Motor neuron (in vitro differentiated cells): ENCODE measurements around the gene RNF7. TPM values are rescaled to one million over a fixed set of nuclear protein-coding genes. Genes with fewer than 3 reads are reported as not detected.
"Not testable (repeated sequence)": the region's sequence is repeated elsewhere in the genome, so short reads cannot be mapped to it uniquely, and the experiment has no call there.

Source experiments
- ATAC-seq, 8 experiments: fragments of 200-7000 bp; cut with Tn5 transposase; replicated peaks in 6 of 8; 2 replicates each; pipeline ENCODE4 v1.8.0; 2021; ENCODE audit warnings: mild to moderate bottlenecking in 8 of 8, moderate library complexity in 8 of 8
- H3K27ac ChIP-seq, 2 donors: fragments of 250-450 bp; sonication (Bioruptor Pico); 2 replicates each; pipeline ENCODE4 v1.9.0; 2021; ENCODE audit warnings: antibody characterized with exemption in 2 of 2, mild to moderate bottlenecking in 2 of 2, moderate library complexity in 1 of 2
- H3K4me1 ChIP-seq, 2 donors: fragments of 250-450 bp; sonication (Bioruptor Pico); replicated peaks in 1 of 2; 2 replicates each; pipeline ENCODE4 v1.6.1; 2021; ENCODE audit warnings: antibody characterized with exemption in 2 of 2, mild to moderate bottlenecking in 2 of 2, moderate library complexity in 1 of 2
- H3K4me3 ChIP-seq, 5 donors: fragments of 250-450 bp; sonication (Bioruptor Pico); 2 replicates each; pipeline ENCODE4 v1.9.0; 2021; ENCODE audit warnings: antibody characterized with exemption in 5 of 5, mild to moderate bottlenecking in 5 of 5, moderate library complexity in 4 of 5
- WGBS, 10 experiments: fragments of 450-650 bp; shearing (Covaris generic); methylation state at CpG; one replicate each; pipeline ENCODE4 v1.0.0; 2022; 5-methylcytosine and 5-hydroxymethylcytosine counted together
- in situ Hi-C, 9 experiments: fragments of 400-800 bp; cut with MboI; loops; one replicate each; pipeline ENCODE4 v1.15.0; 2021; ENCODE audit warnings: low sequenced_read_pairs in 9 of 9, low pct_unique_long_range_greater_than_20kb in 2 of 9; ENCODE audit not compliant: unreplicated experiment in 9 of 9
- total RNA-seq, 8 experiments: library from RNA; unstranded; fragments of 300-600 nt; gene quantifications; 2 replicates each; pipeline versions ENCODE4 v1.2.3 to v1.2.4, GENCODE V29; 2022

Gene RNF7
- total RNA-seq, 8 experiments from 2014 or later, result 70.5 to 140 (median 91.8) TPM

GRCh38 chr3:141738891-141739363 is 829 bp downstream of the RNF7 start:
- Histone ChIP-seq H3K4me3 (peak overlapping the region; percentile 69 to 88 (median 72)), H3K4me1 (peaks cover 8 to 23% of the 10 kb centered on the region in 2 donors), H3K27ac (peak overlapping the region; percentile 89 to 97)
- in situ Hi-C loops, result loop anchor here in 1 of 9 experiments (25.0 kb wide), 1 partner anchor 173 kb away; no protein-coding TSS in a partner anchor
- peak in 2 of 8 experiments; percentile 1 to 2 for ATAC-seq
- WGBS, 10 experiments, result 0 to 2% (median 0%) methylated on average over 1 to 8 of the region's 11 CpGs; no CpG with 5 or more reads in 5 of the 10 experiments

- in situ Hi-C loops, result loop anchor here in 1 of 9 experiments (25.0 kb wide), 1 partner anchor 173 kb away; no protein-coding TSS in a partner anchor
- Histone ChIP-seq H3K4me1 (peaks cover 11 to 28% of the 10 kb centered on the region in 2 donors), H3K27ac (peak overlapping the region in 1 of 2 donors; percentile 97), H3K4me3 (peak overlapping the region; percentile 69 to 88 (median 72))
- 20 to 100% (median 81%) methylated on average over 1 to 2 of the region's 2 CpGs; no CpG with 5 or more reads in 2 of the 10 experiments for WGBS, 10 experiments
- ATAC-seq, result no peak
Observed at GRCh38 chr3:141739731-141740130, 1.6 kb downstream of the RNF7 start.

- Histone ChIP-seq H3K4me3 (peak overlapping the region in 2 of 5 donors; percentile 3 to 72), H3K4me1 (peaks cover 11 to 28% of the 10 kb centered on the region in 2 donors), H3K27ac (no peak overlapping the region)
- no peak for ATAC-seq
- in situ Hi-C loops, result loop anchor here in 1 of 9 experiments (25.0 kb wide), 1 partner anchor 172 kb away; no protein-coding TSS in a partner anchor
Observed at GRCh38 chr3:141740349-141740748, 2.3 kb downstream of the RNF7 start.

- H3K27ac ChIP-seq, result no peak overlapping the region
- WGBS, 10 experiments, result 80 to 92% (median 89%) methylated on average over 1 of the region's 1 CpG; no CpG with 5 or more reads in 5 of the 10 experiments
- H3K4me3 ChIP-seq, result no peak overlapping the region
- no peak for ATAC-seq
- H3K4me1 ChIP-seq, result peaks cover 11 to 28% of the 10 kb centered on the region in 2 donors
- in situ Hi-C loops, result loop anchor here in 1 of 9 experiments (25.0 kb wide), 1 partner anchor 169 kb away; no protein-coding TSS in a partner anchor
Observed at GRCh38 chr3:141743305-141743704, 5.2 kb downstream of the RNF7 start.

GRCh38 chr3:141746962-141747361 is 8.9 kb downstream of the RNF7 start:
- Histone ChIP-seq H3K27ac (no peak overlapping the region), H3K4me3 (no peak overlapping the region), H3K4me1 (peaks cover 3 to 8% of the 10 kb centered on the region in 2 donors)
- in situ Hi-C loops, result loop anchor here in 1 of 9 experiments (25.0 kb wide), 1 partner anchor 165 kb away; no protein-coding TSS in a partner anchor
- ATAC-seq, result no peak
- 88 to 100% (median 100%) methylated on average over 1 to 4 of the region's 4 CpGs; no CpG with 5 or more reads in 3 of the 10 experiments for WGBS, 10 experiments

DNA sequence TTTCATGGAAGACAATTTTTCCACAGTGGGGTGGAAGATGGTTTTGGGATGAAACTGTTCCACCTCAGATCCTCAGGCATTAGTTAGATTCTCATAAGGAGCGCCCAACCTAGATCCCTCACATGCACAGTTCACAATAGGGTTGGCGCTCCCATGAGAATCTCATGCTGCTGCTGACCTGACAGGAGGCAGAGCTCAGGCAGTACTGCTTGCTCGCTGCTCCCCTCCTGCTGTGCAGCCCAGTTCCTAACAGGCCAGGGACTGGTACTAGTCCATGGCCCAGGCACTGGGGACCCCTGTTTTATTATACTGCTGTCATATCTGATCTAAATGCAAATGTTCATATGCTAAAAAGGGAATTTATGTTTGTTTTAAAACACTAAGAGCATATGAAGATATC is 15.3 kb downstream of the RNF7 start:
- H3K4me3 ChIP-seq, result no peak overlapping the region
- H3K27ac ChIP-seq, result no peak overlapping the region
- 40 to 100% (median 94%) methylated on average over 1 to 2 of the region's 3 CpGs; no CpG with 5 or more reads in 2 of the 10 experiments for WGBS, 10 experiments
- in situ Hi-C loops, result no loop called here
- ATAC-seq, result no peak
- no peaks in the 10 kb centered on the region for H3K4me1 ChIP-seq

DNA sequence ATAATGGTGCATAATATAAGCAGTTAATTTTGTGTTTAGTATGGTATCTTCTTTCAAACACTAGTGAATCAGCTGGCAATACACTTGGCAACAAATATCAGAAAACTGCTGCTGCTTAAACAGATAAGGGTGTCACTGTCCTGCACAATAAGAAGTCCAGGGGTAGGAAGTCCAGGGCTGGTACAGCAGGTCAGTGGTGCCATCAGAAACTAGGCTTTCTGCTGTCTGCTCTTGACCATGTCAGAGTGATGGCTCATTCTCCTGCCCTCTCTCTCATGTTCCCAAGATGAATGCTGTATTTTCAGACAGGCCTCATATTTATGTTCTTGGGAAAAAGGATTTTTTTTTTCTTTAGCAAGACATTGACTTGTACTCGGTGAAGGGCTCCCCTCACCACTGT is 15.9 kb downstream of the RNF7 start:
- Histone ChIP-seq H3K27ac (no peak overlapping the region), H3K4me3 (no peak overlapping the region), H3K4me1 (no peaks in the 10 kb centered on the region)
- in situ Hi-C loops, result no loop called here
- WGBS, 10 experiments, result 57 to 100% (median 83%) methylated on average over 1 of the region's 1 CpG; no CpG with 5 or more reads in 3 of the 10 experiments
- no peak for ATAC-seq

DNA sequence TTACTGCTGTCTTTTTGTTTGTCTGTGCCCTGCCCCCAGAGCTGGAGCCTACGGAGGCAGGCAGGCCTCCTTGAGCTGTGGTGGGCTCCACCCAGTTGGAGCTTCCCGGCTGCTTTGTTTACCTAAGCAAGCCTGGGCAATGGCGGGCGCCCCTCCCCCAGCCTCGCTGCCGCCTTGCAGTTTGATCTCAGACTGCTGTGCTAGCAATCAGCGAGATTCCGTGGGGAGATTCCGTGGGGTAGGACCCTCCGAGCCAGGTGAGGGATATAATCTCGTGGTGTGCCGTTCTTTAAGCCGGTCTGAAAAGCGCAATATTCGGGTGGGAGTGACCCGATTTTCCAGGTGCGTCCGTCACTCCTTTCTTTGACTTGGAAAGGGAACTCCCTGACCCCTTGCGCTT is 24.5 kb downstream of the RNF7 start:
- in situ Hi-C loops, H3K27ac ChIP-seq, ATAC-seq, H3K4me3 ChIP-seq, H3K4me1 ChIP-seq: not testable (repeated sequence)
- WGBS, 10 experiments, result no CpG with 5 or more reads among the region's 19 CpGs

GRCh38 chr3:141763088-141763750 is 25.1 kb downstream of the RNF7 start, which contains the start of gene GRK7:
Gene GRK7 (plus strand): TSS chr3:141763408. CDS start chr3:141778285, 14,877 bp downstream.
- ATAC-seq, result no peak
- H3K4me3 ChIP-seq, result no peak within 1 kb of the TSS
- WGBS, 10 experiments, result 62 to 100% (median 97%) methylated on average over 1 to 5 of the region's 9 CpGs; no CpG with 5 or more reads in 2 of the 10 experiments
- peaks cover 0 to 3% of the 10 kb centered on the region in 2 donors for H3K4me1 ChIP-seq
- in situ Hi-C loops, result no loop called here
- H3K27ac ChIP-seq, result no peak within 1 kb of the TSS

- Histone ChIP-seq H3K4me1 (peaks cover 0 to 5% of the 10 kb centered on the region in 2 donors), H3K4me3 (no peak overlapping the region), H3K27ac (no peak overlapping the region)
- ATAC-seq, result peak in 2 of 8 experiments; percentile 67 to 83
- in situ Hi-C loops, result no loop called here
- WGBS, 10 experiments, result 83 to 100% (median 100%) methylated on average over 1 to 2 of the region's 2 CpGs; no CpG with 5 or more reads in 3 of the 10 experiments
Observed at GRCh38 chr3:141764045-141764444, 25.9 kb downstream of the RNF7 start.

DNA sequence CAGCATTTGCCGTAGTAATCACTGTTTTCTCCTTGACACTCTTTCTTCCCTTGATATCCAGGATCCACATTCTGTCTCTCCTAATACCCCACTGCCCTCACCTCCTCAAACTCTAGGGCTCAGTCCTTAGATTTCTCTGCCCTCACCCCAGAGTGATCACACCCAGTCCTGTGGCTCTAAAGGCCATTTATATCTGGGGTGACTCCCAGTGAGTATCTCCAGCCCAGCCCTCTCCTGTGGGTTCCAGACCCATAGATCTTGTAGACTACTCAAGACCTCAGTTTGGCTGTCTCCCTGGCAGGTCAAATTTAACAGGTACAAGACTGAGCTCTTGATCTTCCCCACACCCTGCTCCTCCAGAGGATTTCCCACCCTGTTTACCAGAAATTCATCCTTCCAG is 26.4 kb downstream of the RNF7 start:
- peak in 2 of 8 experiments; percentile 52 to 70 for ATAC-seq
- in situ Hi-C loops, result no loop called here
- 83 to 100% (median 100%) methylated on average over 1 of the region's 1 CpG; no CpG with 5 or more reads in 5 of the 10 experiments for whole genome bisulfite sequencing, 10 experiments
- Histone ChIP-seq H3K4me1 (peaks cover 4 to 10% of the 10 kb centered on the region in 2 donors), H3K27ac (no peak overlapping the region), H3K4me3 (no peak overlapping the region)

- 5 to 100% (median 59%) methylated on average over 1 to 2 of the region's 2 CpGs; no CpG with 5 or more reads in 2 of the 10 experiments for WGBS, 10 experiments
- H3K4me3 ChIP-seq, result no peak overlapping the region
- in situ Hi-C loops, result no loop called here
- H3K27ac ChIP-seq, result no peak overlapping the region
- peaks cover 9 to 14% of the 10 kb centered on the region in 2 donors for H3K4me1 ChIP-seq
- ATAC-seq, result no peak
Observed at GRCh38 chr3:141764986-141765385, 26.9 kb downstream of the RNF7 start.

GRCh38 chr3:141767066-141767465 is 29.0 kb downstream of the RNF7 start:
- WGBS, 10 experiments, result 78 to 100% (median 90%) methylated on average over 1 to 2 of the region's 2 CpGs; no CpG with 5 or more reads in 3 of the 10 experiments
- Histone ChIP-seq H3K4me1 (peaks cover 10 to 14% of the 10 kb centered on the region in 2 donors), H3K27ac (no peak overlapping the region), H3K4me3 (no peak overlapping the region)
- no peak for ATAC-seq
- in situ Hi-C loops, result no loop called here
